ENCODE results near the gene MIA3. TPM values are rescaled to one million over a fixed set of nuclear protein-coding genes. Genes with fewer than 3 reads are reported as not detected.

MIA3 gene
- total and polyA plus RNA-seq, 2 experiments from 2014 or later, result 32.7 to 40.0 TPM

GRCh38 chr1:222594789-222595188 lies 23.1 kb upstream of the MIA3 start (continued):
- TF ChIP-seq CREB1 (CRISPR knock-in tag; IDR thresholded peaks at IDR 0.05; ENCODE audit: low read depth), result no peak
- TF ChIP-seq ZNF331 (CRISPR knock-in tag; IDR thresholded peaks at IDR 0.05; ENCODE audit: low read depth), result no peak

GRCh38 chr1:222596696-222597095 lies 21.2 kb upstream of the MIA3 start:
- Mint-ChIP-seq H3K4me3 (no peak overlapping the region), H3K36me3 (ENCODE audit: low read depth) (no peaks in the 10 kb centered on the region), H3K27me3 (ENCODE audit: insufficient read depth, low read depth, poor library complexity) (no peaks in the 10 kb centered on the region), H3K4me1 (no peaks in the 10 kb centered on the region), H3K27ac (no peak overlapping the region), H3K9me3 (no peaks in the 10 kb centered on the region; the same call in 2 of the 3 replicates)
- no peak for DNase-seq (ENCODE audit: low spot score)
- no peak for TF ChIP-seq ETS1 (IDR thresholded peaks at IDR 0.05)
- no peaks in the 10 kb centered on the region for H3K79me2 ChIP-seq (replicated peaks; ENCODE audit: insufficient read depth)
- H3K36me3 ChIP-seq (ENCODE audit: insufficient read depth), result 0 out of 2 replicates have a peak, but pooled peaks cover 3% of the 10 kb centered on the region
- H4K20me1 ChIP-seq (replicated peaks; ENCODE audit: insufficient read depth), result no peaks in the 10 kb centered on the region
- no peaks in the 10 kb centered on the region for H3K9me2 ChIP-seq (ENCODE audit: insufficient read depth)
- H2AFZ ChIP-seq, result no peak overlapping the region
- no peak overlapping the region for H3K4me3 ChIP-seq
- H3K27me3 ChIP-seq (ENCODE audit: insufficient read depth), result no peaks in the 10 kb centered on the region
- H3K4me2 ChIP-seq, result no peak overlapping the region
- no peaks in the 10 kb centered on the region for H3K4me1 ChIP-seq (ENCODE audit: insufficient read depth)
- no peak overlapping the region for H3K27ac ChIP-seq (ENCODE audit: low read depth)
- no peak for ATAC-seq
- no peaks in the 10 kb centered on the region for H3F3A ChIP-seq (replicated peaks; ENCODE audit: low read depth)

GRCh38 chr1:222600281-222600680 lies 17.6 kb upstream of the MIA3 start:
- Mint-ChIP-seq H3K27me3 (ENCODE audit: insufficient read depth, low read depth, poor library complexity) (no peaks in the 10 kb centered on the region), H3K36me3 (ENCODE audit: low read depth) (no peaks in the 10 kb centered on the region), H3K27ac (no peak overlapping the region), H3K4me3 (no peak overlapping the region), H3K9me3 (no peaks in the 10 kb centered on the region; the same call in 2 of the 3 replicates), H3K4me1 (no peaks in the 10 kb centered on the region)
- H3K4me1 ChIP-seq (ENCODE audit: insufficient read depth), result no peaks in the 10 kb centered on the region
- H3K27ac ChIP-seq (ENCODE audit: low read depth), result no peak overlapping the region
- no peaks in the 10 kb centered on the region for H3K9me2 ChIP-seq (ENCODE audit: insufficient read depth)
- no peak overlapping the region for H2AFZ ChIP-seq
- H3K36me3 ChIP-seq (ENCODE audit: insufficient read depth), result no peaks in the 10 kb centered on the region
- no peaks in the 10 kb centered on the region for H3F3A ChIP-seq (replicated peaks; ENCODE audit: low read depth)
- H3K79me2 ChIP-seq (replicated peaks; ENCODE audit: insufficient read depth), result no peaks in the 10 kb centered on the region
- TF ChIP-seq NANOG (IDR thresholded peaks at IDR 0.05; ENCODE audit: borderline replicate concordance), result no peak
- no peak for TF ChIP-seq ZNF331 (CRISPR knock-in tag; IDR thresholded peaks at IDR 0.05; ENCODE audit: low read depth)
- no peak for TF ChIP-seq ZNF114 (CRISPR knock-in tag; IDR thresholded peaks at IDR 0.05)
- TF ChIP-seq EZH2phosphoT487 (IDR thresholded peaks at IDR 0.05; ENCODE audit: unreplicated experiment), result no peak
- no peak for TF ChIP-seq REST (IDR thresholded peaks at IDR 0.05; ENCODE audit: unreplicated experiment)
- H3K4me3 ChIP-seq, result no peak overlapping the region
- no peak for ATAC-seq
- DNase-seq (ENCODE audit: low spot score), result no peak
- H3K4me2 ChIP-seq, result no peak overlapping the region
- H4K20me1 ChIP-seq (replicated peaks; ENCODE audit: insufficient read depth), result no peaks in the 10 kb centered on the region
- no peaks in the 10 kb centered on the region for H3K27me3 ChIP-seq (ENCODE audit: insufficient read depth)
